NCI-H128 (cell line): ENCODE measurements around the gene ZC3H14.

ENCODE experiments used
- DNase-seq: peaks from one replicate; lab custom pipeline; 2025; ENCODE audit not compliant: unreplicated experiment; lab: John Stamatoyannopoulos, UW

The ZC3H14 gene

DNA sequence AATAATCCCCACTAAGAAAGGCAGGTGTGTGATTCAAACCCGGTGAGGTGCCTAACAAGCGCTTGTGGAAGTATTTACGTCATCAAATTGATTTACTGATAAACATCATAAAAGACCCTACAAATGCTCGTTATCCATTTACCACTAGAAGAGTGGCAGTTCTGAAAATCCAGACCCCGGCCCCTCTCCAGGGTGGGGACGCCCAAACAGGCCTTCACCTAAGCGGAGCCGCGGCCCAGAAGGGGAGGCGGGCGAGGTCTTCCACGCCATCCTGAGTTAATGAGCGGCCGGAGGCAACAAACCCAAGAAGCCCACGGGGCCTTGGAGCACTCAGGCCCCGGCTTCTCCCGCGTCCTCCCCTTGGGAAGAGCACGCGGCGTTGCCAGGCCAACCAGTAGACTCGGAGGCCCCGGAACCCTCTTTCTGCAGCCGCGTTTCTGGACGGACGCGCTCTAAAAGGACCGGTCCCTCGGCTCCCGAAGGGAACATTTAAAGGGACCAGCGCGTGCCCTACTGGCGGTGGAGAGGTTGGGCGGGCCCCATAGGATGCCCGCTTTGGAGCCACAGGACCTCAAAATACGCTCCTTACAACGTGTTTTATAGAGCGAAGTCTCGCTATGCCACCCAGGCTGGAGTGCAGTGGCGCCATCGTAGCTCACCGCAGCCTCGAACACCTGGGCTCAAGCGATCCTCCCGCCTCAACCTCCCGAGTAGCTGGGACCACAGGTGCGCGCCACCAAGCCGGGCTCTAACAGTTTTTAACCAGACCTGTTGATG, 11.6 kb upstream of the ZC3H14 start:
- no peak for DNase-seq

DNA sequence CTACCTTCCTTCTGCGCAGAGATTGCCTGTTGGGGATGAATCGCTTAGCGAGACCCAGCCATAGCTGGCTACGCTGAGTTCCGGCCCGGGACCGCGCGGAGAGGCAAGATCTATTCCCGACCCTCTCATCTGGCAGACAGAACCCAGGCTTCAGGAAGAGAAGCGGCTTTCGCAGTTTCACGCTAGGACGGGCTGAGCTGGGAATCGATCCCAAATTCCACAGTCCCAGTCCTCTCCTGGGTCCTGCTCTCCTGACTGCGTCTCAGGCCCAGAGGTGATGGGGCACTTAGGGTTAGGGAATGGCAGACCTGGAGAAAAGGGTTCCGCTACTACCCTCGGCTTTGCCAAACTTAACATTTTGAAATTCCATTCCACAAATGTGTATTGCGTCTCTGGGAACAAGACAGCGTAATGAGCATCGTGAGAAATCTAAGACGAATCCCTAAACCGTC, 10.8 kb upstream of the ZC3H14 start:
- DNase-seq, result no peak

DNA sequence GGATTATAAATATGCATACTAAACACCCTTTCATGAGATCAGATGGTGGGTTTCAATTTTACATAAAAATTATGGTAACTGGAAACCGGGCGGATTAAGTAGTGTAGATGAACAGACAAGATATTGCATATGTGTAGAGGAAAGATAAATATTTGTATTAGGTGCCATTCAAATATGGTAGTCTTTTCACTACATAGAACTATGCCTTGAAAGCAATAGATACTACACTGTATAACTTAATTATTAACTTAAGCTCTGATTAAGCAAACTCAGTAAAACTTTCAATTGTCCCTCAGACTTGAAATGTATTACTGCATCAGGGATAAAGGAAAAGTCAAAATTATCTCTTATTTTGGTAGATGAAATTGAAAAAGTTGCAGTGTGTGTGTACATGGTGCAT, 10.0 kb upstream of the ZC3H14 start:
- no peak for DNase-seq

DNA sequence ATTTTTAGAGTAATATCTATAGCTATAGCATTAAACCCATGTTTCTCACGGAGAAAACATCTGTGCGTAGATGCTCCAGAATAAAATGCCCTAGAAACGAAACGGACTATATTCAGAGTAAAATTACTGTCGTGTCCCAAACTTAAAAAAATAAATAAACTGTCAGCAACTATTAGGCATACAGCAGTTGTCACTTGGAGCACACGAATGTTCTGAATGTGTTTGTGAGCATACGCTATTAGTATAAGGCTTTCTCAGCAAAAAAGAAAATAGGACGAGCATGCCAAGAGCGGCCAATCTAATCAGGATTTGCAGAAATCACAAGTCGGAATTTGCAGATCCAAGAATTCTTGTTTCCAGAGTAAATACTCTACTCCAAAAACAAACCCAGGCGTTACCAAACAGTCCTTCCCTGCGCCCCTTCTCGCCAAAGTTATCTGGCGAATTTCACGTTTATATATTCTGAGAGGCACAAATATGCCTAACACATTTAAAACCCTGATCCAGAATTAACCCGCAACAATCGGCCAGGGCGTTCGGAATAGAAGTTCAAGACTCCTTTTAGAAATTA, 8.9 kb upstream of the ZC3H14 start:
- DNase-seq, result no peak

DNA sequence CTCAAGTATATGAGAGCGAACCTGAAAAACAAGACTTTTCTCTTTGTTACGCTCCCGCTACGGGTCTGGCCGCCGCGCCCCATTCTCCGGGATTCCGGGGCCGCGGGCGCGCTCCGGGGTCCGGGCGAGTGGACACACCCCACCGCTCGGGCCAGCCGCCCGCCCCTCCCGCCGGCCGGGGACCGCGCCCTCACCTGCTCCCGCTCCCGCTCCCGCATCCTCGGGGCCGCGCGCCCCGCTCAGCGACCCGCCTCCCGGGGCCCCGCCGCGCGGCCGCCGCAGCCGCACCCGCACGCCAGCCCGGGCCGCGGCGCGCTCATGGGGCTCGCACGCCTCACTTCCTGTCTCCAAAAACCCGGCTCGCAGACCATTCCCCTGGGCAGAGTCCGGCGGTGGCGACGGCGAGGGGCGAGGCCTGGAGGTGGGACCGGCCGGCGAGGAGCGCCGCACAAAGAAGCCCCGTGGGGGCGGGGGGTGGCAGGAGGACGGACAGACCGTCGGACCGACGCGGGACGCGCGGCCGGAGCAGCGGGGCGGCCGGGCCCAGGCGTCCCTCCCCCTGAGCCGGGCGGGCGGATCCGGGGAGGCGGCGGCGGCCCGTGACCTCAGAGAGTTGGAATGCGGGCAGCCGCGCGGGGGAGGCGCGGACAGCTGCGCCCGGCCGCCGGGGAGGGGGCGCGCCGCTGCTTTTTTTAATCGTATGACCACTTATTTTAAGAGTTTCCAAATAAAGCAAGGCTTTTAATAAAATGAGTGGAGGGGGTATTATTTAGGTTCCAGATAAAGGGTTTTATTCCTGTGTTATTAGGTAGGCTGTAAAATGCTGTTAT, 8.2 kb upstream of the ZC3H14 start, which contains the start of gene PTPN21:
TSS of gene PTPN21 (minus strand) at position 551 of the 830 bp plus-strand sequence. CDS start 4,590 bp downstream, outside the sequence.
- DNase-seq, result no peak

DNA sequence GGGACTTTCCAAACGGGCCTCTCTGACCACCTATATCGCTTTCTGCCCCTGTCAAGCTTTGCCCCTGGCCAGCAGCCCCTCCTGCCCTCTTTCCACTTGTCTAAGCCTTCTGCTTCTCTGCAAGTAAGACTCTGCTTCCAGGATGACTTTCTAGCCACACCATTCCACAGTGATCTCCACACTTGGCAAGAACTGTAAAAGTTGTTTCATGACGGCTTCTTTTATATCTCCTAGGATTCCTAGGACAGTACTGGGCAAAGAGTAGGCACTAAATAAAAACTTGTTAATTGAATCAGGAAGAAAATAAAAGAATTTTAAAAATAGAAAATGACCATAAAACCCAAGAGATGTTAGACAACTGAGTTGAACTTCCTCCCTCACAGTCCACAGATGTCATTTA, 6.3 kb upstream of the ZC3H14 start:
- no peak for DNase-seq

DNA sequence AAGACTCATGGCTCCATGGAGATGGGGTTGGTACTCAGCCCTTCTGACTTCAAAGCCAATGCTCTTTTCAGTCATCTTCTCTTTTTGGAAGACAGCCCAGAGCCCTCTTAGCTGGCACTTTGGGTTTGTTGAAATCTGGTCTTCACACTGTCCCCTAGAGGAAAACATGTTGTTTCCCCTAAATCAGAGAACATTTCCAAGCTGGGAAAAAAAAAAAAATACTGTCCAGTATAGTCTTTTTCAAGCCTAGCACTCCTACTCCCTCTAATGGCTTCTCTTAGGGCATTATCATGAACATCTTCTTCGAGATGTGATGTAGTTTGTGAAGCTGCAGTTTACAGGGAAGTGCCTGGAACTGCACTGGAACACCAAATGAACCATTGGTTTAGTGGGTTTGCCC, 3.0 kb upstream of the ZC3H14 start:
- no peak for DNase-seq

DNA sequence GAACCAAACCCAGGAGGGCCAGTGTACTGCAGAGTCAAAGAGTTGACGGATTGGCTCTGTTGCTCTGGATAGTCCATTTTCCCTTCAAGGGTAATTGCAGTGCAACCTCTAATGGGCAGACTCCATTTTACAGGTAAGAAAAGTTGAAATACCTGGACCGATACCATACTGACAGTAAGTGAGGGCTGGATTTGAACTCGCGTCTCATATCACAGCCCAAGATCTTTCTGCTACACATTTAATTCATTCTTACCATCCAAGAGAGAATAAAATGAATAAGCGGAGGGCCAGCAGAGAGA, 356 bp upstream of the ZC3H14 start:
- DNase-seq, result no peak

DNA sequence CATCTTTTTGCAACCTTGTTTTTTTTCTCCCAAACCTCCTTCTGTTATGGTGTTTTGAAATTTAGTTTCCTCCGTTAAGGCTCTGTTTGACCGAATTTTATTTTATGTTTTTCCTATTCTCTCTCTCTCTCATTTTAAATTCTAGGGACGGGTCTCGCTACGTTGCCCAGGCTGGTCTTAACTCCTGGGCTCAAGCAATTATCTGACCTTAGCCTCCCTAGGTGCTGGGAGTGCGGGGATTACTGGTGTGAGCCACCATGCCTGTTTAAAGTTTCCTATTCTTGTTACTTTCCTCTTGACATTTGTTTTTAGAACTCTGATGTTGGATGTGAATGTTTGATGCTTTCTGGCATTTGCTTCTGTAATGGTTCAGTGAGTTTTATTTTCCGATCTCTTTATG, 1.0 kb downstream of the ZC3H14 start:
- no peak for DNase-seq

DNA sequence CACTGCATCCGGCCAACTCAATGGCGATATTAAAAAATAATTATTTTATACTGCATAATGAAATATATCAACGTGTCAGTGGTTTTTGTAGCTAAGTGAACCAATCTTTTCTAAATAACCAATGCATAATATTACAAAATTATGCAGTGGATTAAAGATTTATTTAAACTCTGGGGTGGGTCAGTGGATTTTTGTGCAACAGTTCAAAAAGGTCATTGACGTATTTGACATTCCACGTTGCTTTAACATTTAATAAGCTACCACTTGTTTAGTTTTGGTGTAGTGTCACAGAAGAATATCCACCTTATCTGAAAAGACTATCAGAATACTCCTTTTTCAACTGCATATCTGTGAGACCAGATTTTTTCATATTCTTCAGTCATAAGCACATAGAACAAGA, 2.6 kb downstream of the ZC3H14 start:
- no peak for DNase-seq

DNA sequence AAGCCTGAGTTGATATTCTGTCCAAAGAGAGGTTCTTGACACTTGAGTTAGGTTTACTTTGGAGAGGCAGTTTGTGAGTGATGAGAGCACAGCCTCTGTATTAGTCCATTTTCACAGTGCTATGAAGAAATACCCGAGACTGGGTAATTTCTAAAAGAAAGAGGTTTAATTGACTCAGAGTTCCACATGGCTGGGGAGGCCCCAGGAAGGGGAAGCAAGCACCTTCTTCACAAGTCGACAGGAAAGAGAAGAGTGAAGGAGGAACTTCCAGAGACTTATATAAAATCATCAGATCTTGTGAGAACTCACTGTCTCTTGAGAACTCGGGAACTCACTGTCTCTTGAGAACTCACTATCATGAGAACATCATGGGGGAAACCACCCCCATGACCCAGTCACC, 5.4 kb downstream of the ZC3H14 start:
- DNase-seq, result no peak

DNA sequence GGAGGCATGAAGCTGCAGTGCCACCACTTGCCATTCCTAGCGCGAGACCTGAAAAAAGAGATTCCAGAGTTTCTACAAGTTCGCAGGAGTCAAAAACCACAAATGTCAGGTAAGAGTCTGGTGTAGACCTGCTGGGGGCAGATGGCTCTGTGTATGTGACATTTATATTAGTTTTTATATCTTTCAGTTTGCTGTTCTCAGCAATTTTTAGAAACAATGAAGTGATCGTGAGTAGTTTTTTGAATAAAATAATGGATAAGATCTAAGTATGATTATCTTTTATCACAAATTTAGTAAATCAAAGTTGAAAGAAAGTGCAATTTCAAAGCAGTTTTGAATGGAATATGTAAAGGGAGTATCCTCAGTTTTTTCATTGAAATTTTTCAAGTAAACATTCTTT, 9.3 kb downstream of the ZC3H14 start:
- DNase-seq, result no peak

DNA sequence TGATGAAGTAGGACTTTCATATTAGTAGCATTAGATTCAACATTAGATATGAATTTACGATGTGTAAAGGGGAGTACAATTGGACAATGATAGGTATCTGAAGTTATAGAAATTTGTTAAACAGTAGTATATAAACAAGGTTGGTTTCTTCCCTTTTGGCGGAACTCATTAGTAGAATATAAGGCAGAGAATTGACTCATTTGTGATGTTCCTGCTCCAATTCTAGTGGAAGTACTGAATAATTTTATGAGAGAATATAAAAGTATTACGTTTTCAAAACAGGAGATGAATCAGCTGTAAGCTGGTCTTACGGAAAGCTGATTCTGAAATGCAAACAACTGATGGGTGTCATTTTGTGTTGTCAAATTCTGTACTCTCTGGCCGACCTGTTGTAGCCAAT, 13.4 kb downstream of the ZC3H14 start:
- no peak for DNase-seq

DNA sequence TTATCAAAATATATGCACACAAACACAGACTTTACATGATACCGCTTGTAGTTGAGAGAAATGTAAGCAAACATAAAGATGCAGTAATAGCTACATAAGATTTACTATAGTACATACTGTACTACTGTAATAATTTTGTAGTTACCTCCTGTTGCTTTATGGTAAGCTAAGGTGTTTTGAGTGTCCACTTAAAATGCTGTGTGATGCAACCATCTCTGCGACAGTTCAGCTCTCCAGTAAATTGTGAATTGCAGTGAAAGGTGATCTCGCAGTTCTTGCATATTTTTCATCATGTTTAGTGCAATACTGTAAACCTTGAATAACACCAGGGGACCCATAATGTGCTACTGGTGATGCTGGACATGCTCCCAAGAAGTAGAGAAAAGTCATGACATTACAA, 21.6 kb downstream of the ZC3H14 start:
- DNase-seq, result no peak

DNA sequence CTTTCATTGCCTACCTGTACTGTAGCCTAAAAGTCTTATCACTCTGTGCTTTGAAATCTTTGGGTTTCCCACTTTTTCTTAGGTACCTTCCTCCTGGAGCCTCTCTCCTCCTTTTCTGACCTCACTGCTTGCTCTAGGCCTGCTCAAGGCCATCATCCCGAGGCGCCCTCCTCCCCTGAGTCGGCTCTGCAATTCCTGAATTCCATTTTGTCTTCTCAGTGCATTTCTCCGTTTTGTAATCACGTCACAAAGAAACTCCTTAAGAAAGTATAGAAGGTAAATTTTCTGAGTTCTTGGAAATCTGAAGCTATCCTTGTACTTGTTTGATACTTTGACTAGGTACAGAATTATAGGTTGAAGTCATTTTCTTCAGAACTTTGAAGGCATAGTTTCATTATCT, 25.2 kb downstream of the ZC3H14 start:
- DNase-seq, result no peak

DNA sequence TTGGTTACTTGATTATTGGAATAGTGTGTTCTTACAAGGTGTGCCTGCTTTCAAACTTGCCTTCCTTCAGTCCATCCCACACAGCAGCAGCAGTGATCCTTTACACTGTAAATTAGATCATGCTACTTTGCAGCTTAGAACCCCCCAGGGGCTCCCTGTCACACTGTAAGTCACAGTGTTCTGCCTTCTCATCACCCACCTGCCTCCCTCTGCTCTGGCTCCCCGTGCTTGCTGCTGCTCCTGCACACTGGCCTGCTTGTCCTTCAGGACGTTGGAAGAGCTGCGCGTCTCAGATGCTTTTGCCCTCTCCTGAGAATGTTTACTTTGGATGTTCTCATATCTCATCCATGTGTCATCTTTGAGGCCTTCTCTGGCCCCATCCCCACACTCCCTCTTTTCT, 27.3 kb downstream of the ZC3H14 start:
- DNase-seq, result no peak

DNA sequence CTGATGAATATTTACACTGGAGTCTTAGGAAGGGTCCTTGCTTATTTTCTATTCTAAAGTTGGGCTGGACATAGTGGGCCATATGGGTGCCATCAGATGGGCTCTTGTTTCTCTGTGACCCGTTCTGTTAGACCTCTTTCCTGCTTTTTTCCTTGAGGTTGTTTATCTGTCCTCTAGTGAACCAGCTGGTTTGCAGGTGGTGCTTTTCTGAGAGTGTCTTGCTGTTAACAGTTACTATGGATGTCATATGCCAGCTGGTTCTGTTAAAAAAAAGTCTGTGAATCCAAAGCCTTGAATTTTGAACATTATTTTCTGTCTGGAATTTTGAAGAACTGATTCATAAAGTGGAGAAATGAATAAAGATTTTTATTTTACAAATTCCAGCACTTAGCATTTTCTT, 29.2 kb downstream of the ZC3H14 start:
- no peak for DNase-seq

DNA sequence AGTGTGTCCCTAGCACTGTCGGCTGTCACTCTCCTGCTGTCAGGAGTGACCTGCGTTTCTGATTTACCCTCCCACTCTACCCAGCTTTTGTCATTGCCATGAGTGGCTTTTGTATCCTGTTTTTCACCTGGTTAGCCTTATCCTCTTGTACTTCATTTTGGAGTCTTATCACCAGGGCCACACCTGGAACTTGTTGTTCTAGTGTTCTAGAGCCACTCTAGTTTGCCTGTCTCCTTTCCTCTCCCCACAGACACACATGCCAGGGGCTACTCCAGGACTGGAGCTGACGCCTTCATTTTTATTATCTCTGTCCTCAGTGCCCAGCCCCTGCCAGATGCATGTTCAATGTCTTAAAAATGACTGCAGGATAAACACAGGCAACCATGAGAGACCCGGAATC, 34.2 kb downstream of the ZC3H14 start:
- DNase-seq, result no peak

DNA sequence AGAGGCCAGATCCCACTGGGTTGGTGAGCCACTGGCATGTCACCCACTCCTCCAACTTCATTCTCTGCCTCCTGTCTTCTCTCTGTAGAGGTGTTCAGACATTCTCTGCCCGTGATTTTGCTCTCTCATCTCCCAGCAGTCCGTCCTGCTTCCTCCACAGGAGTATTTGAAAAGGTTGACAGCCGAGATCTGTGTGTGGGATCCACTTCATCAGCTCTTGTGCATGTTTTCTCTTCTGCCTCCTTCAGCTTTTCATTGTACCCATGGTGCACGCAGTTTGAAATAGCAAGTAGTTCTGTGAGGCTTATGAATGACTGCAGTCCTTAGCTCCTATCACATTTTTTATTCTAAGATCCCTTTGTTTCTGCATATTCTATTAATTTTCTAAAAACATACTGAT, 34.8 kb downstream of the ZC3H14 start:
- DNase-seq, result no peak

DNA sequence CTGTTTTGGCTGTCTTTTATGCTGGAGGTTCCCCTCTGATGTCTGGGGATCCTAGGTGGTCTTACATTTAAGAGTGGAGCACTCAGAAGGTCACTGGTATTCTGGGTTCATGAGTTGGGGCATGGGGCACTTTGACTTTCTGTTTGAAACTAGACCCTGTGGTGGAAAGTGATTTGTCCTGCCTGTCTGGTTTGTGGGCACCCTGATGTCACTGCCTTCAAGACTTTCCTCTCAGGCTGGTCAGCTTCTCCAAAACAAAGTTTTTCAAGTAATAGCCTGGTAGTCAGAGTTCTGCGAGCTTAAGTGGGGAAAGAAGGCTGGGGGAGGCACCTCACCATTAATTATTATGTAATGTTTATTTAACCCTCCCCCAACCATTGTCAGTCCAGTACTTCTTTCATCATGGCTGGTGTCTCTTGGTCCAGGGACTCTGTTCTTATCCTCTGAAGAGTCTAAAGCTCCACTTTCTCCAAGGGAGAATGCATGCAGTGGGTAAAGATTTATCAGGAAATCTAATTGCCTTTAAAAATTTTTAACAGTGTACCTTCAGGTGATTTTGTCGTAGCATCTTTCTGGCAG, 35.3 kb downstream of the ZC3H14 start:
- no peak for DNase-seq

DNA sequence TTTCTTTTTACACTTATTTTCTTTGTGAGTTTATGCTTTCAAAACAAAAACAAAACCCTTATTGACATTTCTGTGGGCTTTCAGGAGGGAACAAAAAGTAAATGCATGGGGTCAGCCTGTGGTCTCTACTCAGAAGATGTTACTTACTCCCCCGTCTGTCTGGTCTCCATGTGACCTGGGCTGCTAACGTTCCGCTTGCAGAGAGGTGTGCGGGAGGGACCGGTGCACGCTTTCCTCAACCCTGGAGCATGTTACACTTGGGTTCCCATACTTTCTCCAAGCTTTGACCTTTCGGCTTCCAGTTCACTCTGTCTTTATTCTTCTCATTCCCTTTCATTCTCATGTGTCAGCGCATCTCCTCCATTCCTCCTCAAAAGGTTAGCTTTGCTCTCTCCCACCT, 36.5 kb downstream of the ZC3H14 start:
- DNase-seq, result no peak
